GM19035 (cell line): ENCODE measurements around the gene NELFE.
"Not testable (repeated sequence)": the region's sequence is repeated elsewhere in the genome, so short reads cannot be mapped to it uniquely, and the experiment has no call there.

Experiments
- ATAC-seq: cut with Tn5 transposase; IDR thresholded peaks from one replicate; pipeline ENCODE4 v1.9.1; 2021; ENCODE audit not compliant: unreplicated experiment

NELFE gene

DNA sequence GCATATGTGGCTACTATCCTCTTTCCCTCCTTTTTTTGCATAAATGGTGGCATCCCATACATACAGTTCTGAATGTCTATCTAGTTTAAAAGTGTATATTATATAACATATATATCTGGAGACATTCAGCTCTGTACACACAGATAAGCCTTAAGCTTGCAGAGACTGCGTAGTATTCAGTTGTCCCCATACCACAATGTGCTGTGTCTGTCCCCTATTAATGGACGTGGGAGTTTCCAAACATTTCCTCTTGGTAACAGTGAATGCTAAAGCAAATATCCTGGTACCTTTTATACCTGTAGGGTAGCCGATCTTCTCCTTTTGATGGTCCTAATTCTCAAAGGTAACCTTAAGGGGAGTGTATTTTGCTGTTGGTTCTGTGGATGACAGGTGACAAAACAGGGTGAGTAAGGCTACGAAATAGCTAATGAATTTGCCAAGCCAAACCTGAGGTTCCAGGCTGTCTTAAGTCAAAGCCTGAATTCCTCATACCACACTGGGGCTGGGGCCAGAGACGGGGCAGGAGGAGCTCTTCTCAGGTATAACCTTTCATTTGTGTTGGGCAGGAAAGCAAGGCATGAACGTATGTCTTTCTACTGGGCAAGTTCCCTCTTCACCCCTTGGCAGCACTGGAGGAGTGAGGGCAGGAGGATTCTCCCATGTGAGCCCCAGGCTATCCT is 39.0 kb downstream of the NELFE start:
- ATAC-seq: no peak

DNA sequence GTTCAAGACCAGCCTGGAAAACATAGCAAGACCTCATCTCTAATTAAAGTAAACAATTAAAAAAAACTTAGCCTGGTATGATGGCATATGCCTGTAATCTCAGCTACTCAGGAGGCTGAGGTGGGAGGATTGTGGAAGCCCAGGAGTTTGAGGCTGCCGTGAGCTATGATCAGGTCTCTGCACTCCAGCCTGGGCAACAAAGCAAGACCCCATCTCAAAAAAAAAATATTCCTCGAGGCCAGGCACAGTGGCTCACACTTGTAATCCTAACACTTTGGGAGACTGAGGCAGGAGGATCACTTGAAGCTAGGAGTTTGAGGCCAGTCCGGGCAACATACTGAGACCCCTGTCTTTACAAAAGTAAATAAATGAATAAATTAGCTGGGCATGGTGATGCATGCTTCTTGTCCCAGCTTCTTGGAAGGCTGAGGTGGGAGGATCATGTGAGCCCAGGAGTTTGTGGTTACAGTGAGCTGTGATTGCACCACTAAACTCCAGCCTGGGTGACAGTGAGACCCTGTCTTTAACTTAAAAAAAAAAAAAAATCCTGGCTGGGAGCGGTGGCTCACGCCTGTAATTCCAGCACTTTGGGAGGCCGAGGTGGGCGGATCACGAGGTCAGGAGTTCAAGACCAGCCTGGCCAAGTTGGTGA is 40.6 kb downstream of the NELFE start:
- ATAC-seq: no peak

DNA sequence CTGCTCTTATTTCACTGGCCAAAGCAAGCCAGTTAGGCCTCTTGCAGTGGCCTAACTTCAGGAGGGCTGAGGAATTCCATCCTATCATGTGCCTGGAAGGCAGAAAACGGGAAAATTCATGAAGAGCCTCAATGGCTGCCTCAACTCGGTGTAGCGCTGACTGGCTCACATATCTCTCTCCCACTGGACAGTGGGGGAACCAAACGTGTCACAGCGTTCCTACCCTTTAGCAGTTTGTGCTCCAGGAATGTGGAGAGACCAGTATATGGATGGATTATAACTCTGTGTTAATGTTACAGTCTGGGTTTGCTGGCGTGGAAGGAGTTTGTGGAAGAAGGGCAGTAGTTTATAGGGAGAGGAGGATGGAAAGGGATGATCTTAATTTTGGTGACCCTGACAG is 43.0 kb downstream of the NELFE start:
- ATAC-seq: no peak

DNA sequence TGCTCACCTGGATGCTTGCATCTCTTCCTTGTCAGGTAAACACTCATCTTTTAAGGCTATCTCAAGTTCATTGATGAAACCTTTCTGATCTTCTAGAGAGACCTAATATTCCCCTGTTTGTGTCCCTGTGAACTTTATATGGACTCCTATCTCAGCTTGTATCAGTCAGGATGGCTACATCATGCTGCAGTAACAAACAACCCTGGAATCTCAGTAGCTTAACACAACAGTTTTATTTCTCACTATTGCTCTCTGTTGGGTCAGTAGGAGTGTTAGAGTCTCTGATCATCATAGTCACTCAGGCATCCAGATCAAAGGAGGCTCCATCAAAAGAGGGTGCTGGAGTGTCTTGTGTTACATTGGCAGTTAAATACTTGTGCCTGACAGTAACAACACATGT is 43.4 kb downstream of the NELFE start:
- no peak for ATAC-seq

DNA sequence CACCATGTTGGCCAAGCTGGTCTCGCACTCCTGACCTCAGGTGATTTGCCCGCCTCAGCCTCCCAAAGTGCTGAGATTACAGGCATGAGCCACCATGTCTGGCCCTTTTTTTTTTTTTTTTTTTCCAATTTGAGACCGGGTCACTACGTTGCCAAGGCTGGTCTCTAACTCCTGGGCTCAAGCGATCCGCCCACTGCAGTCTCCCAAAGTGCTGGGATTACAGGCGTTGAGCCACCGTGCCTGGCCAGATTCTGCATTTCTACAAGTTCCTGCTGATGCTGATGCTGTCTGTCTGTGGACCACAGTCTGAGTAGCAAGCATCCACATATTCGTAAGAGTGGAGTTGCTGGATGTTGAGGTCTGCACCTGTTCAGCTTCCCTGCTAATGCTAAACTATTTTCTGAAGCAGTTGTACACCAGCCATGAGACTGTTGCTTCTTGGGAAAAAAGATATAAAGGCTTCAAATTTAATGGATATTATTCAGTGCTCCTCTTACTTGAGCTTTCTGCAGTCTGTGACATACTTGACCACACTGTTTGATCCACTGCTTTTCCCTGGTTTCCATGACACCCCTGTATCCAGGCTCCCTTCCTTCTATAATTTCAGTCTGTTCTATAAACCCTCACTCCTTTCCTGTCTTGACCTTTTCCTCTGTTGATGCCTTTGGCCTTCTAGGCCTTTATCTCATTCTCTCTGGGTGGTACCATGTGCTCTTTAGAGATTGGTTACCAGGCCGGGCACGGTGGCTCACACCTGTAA is 46.8 kb downstream of the NELFE start:
- ATAC-seq: no peak

DNA sequence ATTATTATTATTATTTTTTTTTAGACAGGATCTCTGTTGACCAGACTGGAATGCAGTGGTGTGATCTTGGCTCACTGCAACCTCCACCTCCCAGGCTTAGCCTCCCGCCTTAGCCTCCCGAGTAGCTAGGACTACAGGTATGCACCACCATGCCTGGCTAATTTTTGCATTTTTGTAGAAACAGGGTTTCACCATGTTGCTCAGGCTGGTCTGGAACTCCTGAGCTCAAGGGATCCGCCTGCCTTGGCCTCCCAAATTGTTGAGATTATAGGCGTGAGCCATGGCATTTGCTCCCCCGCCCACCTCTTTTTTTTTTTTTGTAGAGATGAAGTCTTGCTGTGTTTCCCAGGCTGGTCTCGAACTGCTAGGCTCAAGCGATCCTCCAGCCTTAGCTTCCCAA is 49.5 kb downstream of the NELFE start:
- ATAC-seq: not testable (repeated sequence)

DNA sequence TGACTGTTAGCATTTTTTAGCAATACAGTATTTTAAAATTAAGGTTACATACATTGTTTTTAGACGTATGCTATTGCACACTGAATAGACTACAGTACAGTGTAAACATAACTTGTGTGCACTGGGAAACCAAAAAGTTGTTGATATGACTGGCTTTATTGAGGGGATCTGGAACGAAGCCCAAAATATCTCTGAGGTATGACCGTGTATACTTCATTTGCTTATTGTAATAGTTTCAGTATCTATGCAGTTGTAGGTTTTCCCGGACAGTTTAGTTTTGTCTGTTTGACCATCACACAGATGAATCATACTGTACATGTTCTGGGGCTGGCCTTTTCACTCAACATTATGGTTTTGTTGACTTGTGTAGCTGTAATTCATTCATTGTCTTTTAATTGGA is 50.0 kb downstream of the NELFE start:
- peak; percentile 89 for ATAC-seq

DNA sequence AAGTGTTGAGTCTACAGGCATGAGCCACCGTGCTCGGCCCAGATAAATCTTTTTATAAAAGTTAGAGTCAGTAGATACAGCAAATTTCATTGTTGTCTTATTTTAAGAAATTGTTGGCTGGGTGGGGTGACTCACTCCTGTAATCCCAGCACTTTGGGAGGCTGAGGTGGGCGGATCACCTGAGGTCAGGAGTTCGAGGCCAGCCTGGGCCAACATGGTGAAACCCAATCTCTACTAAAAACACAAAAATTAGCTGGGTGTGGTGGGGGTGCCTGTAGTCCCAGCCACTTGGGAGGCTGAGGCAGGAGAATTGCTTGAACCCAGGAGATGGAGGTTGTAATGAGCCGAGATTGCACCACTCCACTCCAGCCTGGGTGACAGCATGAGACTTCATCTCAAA is 50.5 kb downstream of the NELFE start:
- not testable (repeated sequence) for ATAC-seq

DNA sequence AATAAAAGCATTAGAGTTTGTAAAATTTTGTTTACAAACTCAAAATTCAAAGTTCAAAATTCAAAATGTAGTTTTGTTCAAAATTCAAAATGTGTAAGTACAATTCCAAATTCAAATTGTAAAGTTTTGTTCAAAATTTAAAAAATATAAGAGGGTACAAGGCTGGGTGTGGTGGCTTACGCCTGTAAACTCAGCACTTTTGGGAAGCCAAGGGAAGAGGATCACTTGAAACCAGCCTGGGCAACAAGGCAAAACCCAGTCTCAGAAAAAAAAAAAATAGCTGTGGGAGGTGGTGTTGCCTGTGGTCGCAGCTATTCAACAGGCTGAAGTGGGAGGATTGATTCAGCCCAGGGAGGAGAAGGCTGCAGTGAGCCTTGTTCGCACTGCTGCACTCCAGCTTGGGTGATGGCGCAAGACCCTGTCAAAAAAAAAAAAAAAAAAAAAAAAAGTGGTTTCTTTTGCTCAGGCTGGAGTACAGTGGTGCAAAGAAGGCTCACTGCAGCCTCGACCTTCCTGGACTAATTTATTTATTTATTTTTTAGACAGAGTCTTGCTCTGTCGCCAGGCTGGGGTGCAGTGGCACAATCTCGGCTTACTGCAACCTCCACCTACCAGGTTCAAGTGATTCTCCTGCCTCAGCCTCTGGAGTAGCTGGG is 51.5 kb downstream of the NELFE start:
- no peak for ATAC-seq

DNA sequence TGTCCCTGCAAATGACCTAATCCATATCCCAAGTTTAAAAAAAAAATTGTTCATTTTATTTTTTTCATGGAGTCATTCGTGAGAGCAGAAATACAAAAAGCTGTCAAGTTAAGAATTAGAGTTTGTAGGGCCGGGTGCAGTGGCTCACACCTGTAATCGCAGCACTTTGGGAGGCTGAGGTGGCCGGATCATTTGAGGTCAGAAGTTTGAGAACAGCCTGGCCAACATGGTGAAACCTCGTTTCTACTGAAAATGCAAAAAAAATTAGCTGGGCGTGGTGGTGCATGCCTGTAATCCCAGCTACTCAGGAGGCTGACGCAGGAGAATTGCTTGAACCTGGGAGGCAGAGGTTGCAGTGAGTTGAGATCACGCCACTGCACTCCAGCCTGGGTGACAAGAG is 52.0 kb downstream of the NELFE start:
- not testable (repeated sequence) for ATAC-seq

DNA sequence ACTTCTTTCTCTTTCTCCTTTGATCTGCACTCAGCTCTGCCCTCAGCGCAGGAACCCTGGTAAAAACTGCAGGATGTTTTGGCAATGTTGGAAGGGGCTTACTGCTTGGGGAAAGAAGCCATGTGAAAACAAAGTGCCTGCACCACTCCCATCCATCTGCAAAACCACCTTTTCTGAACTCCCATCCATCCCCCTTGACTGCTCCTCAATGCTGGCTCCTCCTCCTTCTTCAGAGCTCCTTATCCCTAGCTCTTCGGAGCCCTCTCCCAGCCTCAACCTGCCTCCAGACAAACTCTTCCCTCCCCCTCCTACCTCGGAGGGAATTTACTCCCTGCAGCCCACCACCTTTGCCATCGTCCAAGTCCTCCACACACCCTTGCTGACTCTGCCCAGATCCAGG is 52.6 kb downstream of the NELFE start:
- no peak for ATAC-seq

DNA sequence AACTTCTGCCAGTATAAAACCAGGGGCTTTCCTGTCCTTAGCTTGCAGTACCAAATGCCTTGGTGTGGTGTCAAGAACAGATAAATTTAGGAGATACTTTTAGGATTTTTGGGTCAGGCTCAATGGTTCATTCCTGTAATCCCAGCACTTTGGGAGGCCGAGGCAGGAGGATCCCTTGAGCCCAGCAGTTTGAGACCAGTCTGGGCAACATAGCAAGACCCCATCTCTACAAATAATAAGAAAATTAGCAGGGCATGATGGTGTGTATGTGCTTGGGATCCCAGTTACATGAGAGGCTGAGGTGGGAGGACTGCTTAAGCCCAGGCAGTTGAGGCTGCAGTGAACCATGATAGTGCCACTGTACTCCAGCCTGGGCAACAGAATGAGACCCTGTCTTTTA is 53.7 kb downstream of the NELFE start:
- ATAC-seq: no peak

DNA sequence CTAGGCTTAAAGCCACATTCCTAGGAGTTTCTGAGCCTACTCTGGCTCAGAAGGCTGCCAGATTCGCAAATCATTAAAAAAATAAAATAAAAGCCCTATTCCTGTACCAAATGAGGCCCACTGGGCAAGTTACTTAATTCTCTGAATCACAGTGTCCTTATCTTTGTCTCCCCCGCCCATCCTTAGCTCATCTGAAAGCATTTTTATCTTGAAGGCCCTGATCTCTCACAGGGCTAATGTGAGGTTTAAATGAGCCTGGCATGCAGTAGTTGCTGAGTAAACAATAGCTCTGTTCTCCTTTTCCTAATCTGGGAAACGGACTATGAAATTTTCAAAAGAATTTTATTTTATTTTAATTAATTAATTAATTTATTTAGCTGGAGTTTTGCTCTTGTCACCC is 54.8 kb downstream of the NELFE start:
- ATAC-seq: no peak
